Upper lobe of left lung (tissue), 6 donors: Measurements from ENCODE around the gene SOX8. TPM values are rescaled to one million over a fixed set of nuclear protein-coding genes. Genes with fewer than 3 reads are reported as not detected.

Experiments
- ATAC-seq, 2 donors: fragments of 200-7000 bp; cut with Tn5 transposase; one replicate each; pipeline ENCODE4 v1.9.1; 2022; ENCODE audit warnings: mild to moderate bottlenecking in 2 of 2, moderate library complexity in 2 of 2; ENCODE audit not compliant: low FRiP score in 2 of 2
- DNase-seq, 2 donors: peaks; one replicate each; pipeline ENCODE4 v3.0.0-alpha.2; 2019 to 2020
- H3K27ac ChIP-seq, 4 donors: fragments of 200-600 bp; sonication (generic); one replicate each; pipeline ENCODE4 v1.5.1; 2016 to 2019
- H3K27me3 ChIP-seq, 4 donors: fragments of 200-600 bp; sonication (generic); one replicate each; pipeline ENCODE4 v1.5.1; 2017 to 2019
- H3K36me3 ChIP-seq, 4 donors: fragments of 200-600 bp; sonication (generic); one replicate each; pipeline ENCODE4 v1.5.1; 2016 to 2019
- H3K4me1 ChIP-seq, 4 donors: fragments of 200-600 bp; sonication (generic); one replicate each; pipeline ENCODE4 v1.5.1; 2018 to 2019
- H3K4me3 ChIP-seq, 4 donors: fragments of 200-600 bp; sonication (generic); one replicate each; pipeline ENCODE4 v1.5.1; 2017 to 2019; ENCODE audit warnings: mild to moderate bottlenecking in 2 of 4, moderate library complexity in 1 of 4
- H3K9me3 ChIP-seq, 4 donors: fragments of 200-600 bp; sonication (generic); one replicate each; pipeline ENCODE4 v1.5.1; 2018 to 2019
- EP300 ChIP-seq, 4 donors: sonication (generic); formaldehyde crosslinking; IDR thresholded peaks; one replicate each; pipeline ENCODE4 v1.5.1; 2017; ENCODE audit warnings: antibody characterized with exemption in 4 of 4, control low read depth in 2 of 4
- POLR2A ChIP-seq, 4 donors: fragments of 450-650 bp; IDR thresholded peaks; one replicate each; pipeline ENCODE4 v1.5.1; 2016 to 2017; ENCODE audit warnings: antibody characterized with exemption in 4 of 4, mild to moderate bottlenecking in 2 of 4
- POLR2AphosphoS5 ChIP-seq, 2 donors: sonication (generic); formaldehyde crosslinking; IDR thresholded peaks; one replicate each; pipeline ENCODE4 v1.5.1; 2017; ENCODE audit warnings: antibody characterized with exemption in 2 of 2
- WGBS, 2 donors: methylation state at CpG; one replicate each; pipeline ENCODE4 v1.1.5; 2017 to 2018; 5-methylcytosine and 5-hydroxymethylcytosine counted together
- total RNA-seq, 6 donors: library from RNA; depleted of rRNA in 4 of 6; stranded (reverse); fragments of >200 nt in 4 of 6; gene quantifications; one replicate each; pipeline versions ENCODE4 v1.1.0 to v1.2.1, GENCODE V29; 2016 to 2021
- TF ChIP-seq, protein P1 (sequence below), 6 experiments: fragments of 450-650 bp in 4 of 6; fragments of 200-600 bp in 2 of 6; sonication (generic) in 2 of 6; IDR thresholded peaks; one replicate each; pipeline ENCODE4 v1.5.1; 2016 to 2019; ENCODE audit warnings: antibody characterized with exemption in 6 of 6
- donor health status: DM: no; HTN: no; CAD: no; lungs with moderate emphysema.
- donor health status: DM: no; HTN: yes; CAD: no; lungs with severe emphysema.

The SOX8 gene
- total RNA-seq, 6 donors from 2014 or later = 0.14 to 1.1 (median 0.57) TPM

DNA sequence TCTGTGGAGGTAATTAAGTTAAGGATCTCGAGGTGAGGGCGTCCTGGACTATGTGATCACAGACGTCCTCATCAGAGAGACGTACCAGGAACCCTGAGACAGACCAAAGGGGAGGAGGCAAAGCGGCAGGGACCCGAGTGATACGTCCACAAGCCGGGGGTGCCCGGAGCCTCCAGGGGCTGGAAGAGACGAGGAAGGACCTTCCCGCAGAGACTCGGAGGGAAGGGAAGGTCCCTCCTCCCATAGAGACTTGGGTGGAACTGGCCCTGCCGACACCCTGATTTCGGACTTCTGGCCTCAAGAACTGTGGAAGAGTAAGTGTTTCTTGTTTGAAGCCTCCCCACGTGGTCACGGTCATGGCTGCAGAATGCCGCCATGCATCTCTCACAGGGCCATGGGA is 41.6 kb upstream of the SOX8 start:
- DNase-seq (no peak), ATAC-seq (no peak)
- TF ChIP-seq EP300 (IDR thresholded peaks at IDR 0.05) (no peak), POLR2A (IDR thresholded peaks at IDR 0.05) (no peak), POLR2AphosphoS5 (IDR thresholded peaks at IDR 0.05) (no peak)
- TF ChIP-seq, protein P1, sequence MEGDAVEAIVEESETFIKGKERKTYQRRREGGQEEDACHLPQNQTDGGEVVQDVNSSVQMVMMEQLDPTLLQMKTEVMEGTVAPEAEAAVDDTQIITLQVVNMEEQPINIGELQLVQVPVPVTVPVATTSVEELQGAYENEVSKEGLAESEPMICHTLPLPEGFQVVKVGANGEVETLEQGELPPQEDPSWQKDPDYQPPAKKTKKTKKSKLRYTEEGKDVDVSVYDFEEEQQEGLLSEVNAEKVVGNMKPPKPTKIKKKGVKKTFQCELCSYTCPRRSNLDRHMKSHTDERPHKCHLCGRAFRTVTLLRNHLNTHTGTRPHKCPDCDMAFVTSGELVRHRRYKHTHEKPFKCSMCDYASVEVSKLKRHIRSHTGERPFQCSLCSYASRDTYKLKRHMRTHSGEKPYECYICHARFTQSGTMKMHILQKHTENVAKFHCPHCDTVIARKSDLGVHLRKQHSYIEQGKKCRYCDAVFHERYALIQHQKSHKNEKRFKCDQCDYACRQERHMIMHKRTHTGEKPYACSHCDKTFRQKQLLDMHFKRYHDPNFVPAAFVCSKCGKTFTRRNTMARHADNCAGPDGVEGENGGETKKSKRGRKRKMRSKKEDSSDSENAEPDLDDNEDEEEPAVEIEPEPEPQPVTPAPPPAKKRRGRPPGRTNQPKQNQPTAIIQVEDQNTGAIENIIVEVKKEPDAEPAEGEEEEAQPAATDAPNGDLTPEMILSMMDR (IDR thresholded peaks at IDR 0.05) = no peak
- no peak overlapping the region for H3K27ac ChIP-seq
- WGBS, 2 donors = 95% methylated on average over 13 to 17 of the region's 17 CpGs
- H3K4me3 ChIP-seq = no peak overlapping the region
- no peaks in the 10 kb centered on the region for H3K27me3 ChIP-seq
- no peaks in the 10 kb centered on the region for H3K4me1 ChIP-seq
- peaks cover 0 to 10% (median 5%) of the 10 kb centered on the region in 4 donors for H3K36me3 ChIP-seq
- H3K9me3 ChIP-seq = peaks cover 0 to 11% (median 0%) of the 10 kb centered on the region in 4 donors

DNA sequence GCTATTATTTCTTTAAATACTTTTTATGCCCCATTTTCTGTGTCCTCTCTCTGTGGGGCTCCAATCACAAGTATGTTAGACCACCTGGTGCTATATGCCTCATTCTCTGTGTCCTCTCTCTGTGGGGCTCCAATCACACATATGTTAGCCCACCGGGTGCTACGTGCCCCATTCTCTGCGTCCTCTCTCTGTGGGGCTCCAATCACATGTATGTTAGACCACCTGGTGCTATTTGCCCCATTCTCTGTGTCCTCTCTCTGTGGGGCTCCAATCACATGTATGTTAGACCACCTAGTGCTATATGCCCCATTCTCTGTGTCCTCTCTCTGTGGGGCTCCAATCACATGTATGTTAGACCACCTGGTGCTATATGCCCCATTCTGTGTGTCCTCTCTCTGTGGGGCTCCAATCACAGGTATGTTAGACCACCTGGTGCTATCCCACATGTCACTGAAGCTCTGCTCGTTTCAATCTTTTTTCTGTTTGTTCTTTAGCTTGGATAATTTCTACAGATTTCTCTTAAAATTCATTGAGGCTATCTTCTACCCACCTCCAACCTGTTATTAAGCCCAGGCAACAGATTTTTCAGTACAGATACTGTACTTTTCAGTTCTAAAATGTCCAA is 39.0 kb upstream of the SOX8 start:
- ATAC-seq = no peak
- Histone ChIP-seq H3K4me3 (no peak overlapping the region), H3K27me3 (no peaks in the 10 kb centered on the region), H3K4me1 (no peaks in the 10 kb centered on the region), H3K36me3 (peaks cover 4 to 25% (median 16%) of the 10 kb centered on the region in 4 donors), H3K9me3 (peaks cover 0 to 11% (median 0%) of the 10 kb centered on the region in 4 donors), H3K27ac (no peak overlapping the region)
- WGBS, 2 donors = 96 to 99% methylated on average over 4 of the region's 4 CpGs
- TF ChIP-seq, protein P1 (IDR thresholded peaks at IDR 0.05) = no peak
- TF ChIP-seq POLR2AphosphoS5 (IDR thresholded peaks at IDR 0.05) (no peak), EP300 (IDR thresholded peaks at IDR 0.05) (no peak), POLR2A (IDR thresholded peaks at IDR 0.05) (no peak)
- DNase-seq = no peak

DNA sequence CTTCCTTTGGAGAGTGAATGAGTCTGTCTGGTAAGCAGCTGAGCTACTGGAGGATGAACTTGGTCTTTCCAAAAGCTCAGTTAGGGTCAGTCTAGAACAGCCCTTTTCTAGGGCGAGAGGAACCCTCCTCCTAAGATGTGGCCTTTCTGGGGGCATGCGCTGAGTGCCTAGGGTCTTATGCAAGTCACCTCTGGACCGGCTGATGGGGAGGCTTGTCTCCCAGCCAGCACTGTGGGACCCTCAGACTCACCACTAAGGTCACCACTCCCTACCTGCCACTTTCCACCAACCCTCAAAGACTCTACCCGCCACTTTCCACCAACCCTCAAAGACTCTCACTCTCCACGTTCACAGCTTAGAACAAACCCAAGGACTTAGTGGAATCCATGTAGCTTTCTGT is 37.6 kb upstream of the SOX8 start:
- ATAC-seq (no peak), DNase-seq (no peak)
- no peak for TF ChIP-seq EP300 (IDR thresholded peaks at IDR 0.05)
- no peak for TF ChIP-seq POLR2AphosphoS5 (IDR thresholded peaks at IDR 0.05)
- TF ChIP-seq, protein P1 (IDR thresholded peaks at IDR 0.05) = no peak
- TF ChIP-seq POLR2A (IDR thresholded peaks at IDR 0.05) = no peak
- Histone ChIP-seq H3K36me3 (peaks cover 4 to 21% (median 15%) of the 10 kb centered on the region in 4 donors), H3K27ac (no peak overlapping the region), H3K27me3 (no peaks in the 10 kb centered on the region), H3K4me3 (no peak overlapping the region), H3K9me3 (peaks cover 0 to 11% (median 0%) of the 10 kb centered on the region in 4 donors), H3K4me1 (no peaks in the 10 kb centered on the region)
- WGBS, 2 donors = 93 to 99% methylated on average over 5 of the region's 5 CpGs

DNA sequence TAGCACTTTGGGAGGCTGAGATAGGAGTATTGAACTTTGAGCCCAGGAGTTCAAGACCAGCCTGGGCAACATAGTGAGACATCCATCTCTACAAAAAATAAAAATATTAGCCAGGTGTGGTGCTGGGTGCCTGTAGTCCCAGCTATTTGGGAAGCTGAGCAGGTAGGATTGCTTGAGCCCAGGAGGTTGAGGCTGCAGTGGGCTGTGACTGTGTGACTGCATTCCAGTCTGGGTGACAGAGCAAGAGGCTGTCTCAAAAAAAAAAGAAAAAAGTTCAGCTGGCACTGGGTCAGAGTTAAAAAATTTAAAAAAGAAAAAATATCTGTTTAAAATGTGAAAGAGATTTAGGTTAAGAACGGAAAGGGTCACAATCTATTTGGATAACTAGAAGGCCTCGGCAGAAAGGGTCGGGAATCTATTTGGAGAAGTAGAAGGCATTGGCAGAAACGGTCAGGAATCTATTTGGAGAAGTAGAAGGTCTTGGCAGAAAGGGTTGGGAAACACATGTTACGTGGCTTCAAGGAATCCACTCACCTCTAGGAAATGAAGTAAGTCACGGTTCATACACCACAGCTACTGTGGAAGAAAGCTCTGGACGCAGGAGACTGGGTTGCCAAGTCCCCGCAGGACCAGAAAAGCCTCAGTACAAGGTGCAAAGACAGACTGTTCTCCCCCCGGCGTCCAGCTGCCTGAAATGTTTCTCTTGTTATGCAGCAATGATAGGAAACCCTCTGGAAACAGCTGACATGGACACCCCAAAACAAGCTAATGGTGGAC is 36.1 kb upstream of the SOX8 start:
- TF ChIP-seq, protein P1 (IDR thresholded peaks at IDR 0.05) = no peak
- TF ChIP-seq EP300 (IDR thresholded peaks at IDR 0.05) (no peak), POLR2AphosphoS5 (IDR thresholded peaks at IDR 0.05) (no peak), POLR2A (IDR thresholded peaks at IDR 0.05) (no peak)
- ATAC-seq (no peak), DNase-seq (no peak)
- 85 to 96% methylated on average over 8 to 10 of the region's 10 CpGs for WGBS, 2 donors
- peaks cover 4 to 21% (median 15%) of the 10 kb centered on the region in 4 donors for H3K36me3 ChIP-seq
- H3K4me1 ChIP-seq = no peaks in the 10 kb centered on the region
- no peaks in the 10 kb centered on the region for H3K27me3 ChIP-seq
- H3K4me3 ChIP-seq = no peak overlapping the region
- no peak overlapping the region for H3K27ac ChIP-seq
- peaks cover 0 to 11% (median 0%) of the 10 kb centered on the region in 4 donors for H3K9me3 ChIP-seq
